NCI-H2107 treated with DMSO at 0.1 percent for 48 hours (cell line): Measurements from ENCODE around the gene DNER.
A peak's percentile ranks its signal among the peaks of the same experiment; 100 is the strongest.
"Not testable (repeated sequence)": the region's sequence is repeated elsewhere in the genome, so short reads cannot be mapped to it uniquely, and the experiment has no call there.

ENCODE experiments used
- DNase-seq: peaks from one replicate; lab custom pipeline; 2025; ENCODE audit not compliant: unreplicated experiment; lab: John Stamatoyannopoulos, UW

Gene DNER

DNA sequence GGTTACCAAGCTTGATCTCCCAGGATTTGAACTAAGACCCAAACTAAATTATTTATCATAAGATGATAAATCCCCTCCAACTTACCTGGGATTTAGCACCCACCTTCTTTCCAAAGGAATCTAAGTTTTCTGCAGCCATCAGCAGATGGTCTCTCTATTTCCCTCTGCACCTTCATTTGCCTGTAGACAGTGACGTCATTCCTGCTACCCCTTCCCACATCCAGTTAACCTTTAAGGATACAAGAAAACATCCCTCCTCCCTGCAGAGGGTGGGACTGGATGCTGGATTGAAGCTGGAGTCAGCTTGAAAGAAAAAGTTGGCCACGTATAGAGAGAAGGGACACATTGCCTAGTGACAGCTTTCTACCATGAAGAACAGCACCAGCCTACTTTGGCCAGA lies 3.7 kb upstream of the DNER start:
- DNase-seq: no peak

- DNase-seq: peak; percentile 70
Observed at GRCh38 chr2:229715895-229716507, 1.6 kb upstream of the DNER start.

DNA sequence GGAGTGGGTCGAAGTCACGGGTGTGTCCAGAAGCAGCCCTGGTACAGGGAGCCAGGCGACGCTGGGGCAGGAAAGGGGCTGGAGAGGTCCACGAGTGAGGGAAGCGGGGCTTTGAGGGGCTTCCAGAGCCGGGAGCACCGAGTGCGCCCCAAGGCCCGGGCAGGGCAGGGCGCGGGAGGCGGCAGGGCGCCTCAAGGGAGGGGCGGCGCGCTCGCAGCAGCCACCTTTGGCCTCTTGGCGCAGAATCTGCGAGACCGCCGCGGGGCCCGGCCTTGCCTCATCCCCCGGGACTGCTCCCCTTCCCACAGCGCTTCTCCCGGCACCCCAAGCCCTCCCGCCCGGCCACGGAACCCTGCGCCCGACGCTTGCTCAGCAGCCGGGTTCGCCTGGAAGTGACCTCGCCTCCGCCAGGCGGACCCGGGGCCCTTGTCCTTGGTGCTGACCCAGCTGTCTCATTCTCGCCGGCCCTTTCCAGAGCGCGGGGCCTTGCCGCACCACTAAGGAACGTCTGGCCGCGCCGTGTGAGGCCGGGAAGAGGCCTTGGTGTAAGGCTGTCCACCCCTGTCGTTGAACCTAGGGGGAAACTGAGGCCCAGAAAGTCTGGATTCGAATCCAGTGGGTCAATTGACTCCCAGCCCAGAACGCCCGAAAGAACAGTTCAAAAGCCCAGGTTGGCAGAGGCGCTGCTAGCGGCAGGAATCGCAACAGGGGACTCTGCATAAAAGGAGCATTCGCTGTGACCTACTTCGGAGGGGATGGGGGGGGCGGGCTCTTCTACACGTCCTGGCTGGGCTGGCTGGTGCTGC lies 584 bp upstream of the DNER start:
- DNase-seq: peak; percentile 34

DNA sequence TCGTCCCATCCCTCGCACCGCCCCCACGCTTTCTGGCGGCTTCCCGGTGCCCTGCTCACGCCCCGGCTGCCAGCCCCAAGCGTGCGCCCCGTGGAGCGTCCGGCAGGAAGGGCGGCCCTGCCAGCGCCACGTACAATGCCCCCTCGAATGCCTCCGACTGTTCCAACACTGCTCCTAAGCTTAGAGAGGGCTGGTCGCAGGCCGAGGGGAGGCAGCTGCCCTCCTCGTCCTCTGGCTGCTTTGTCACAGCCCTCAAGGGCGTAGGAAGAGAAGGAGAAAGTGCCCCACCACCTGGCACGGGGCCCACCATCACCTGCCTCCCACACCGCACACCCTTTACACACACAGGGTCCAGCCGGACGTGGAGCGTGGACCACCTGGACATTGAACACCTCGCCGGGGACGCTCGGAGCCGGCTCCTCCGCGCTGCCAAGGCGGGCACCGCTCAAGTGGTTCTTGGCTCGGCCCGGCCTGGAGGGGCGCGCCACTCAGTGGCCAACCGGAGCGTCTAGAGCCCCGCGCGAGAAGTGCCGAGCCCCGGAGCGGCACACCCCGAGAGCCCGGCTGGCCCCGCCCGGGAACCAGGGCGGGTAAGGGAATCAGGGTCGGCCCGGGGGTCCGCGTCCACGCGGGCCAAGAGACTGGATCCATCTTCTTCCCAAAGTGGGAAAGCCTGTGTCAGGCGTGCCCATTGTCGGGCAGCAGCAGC lies 830 bp downstream of the DNER start:
- DNase-seq: no peak

DNA sequence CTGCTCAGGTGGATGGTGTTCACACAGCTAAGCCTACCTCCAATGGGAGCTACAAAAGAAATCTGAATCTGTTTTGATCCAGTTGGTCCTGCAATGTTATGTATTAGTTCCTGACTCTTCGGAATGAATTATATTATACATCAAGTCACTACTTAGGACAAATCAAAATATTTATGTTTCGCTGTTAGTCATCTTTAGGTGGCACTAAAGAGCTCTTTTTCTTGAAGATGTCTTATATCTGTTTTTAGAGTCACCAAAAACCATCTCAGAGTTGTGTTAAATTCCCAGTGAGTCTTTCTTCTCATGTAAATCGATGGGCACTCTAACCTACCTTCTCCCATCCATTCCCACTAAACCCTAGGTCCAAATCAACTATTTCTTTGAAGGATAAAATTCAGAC lies 2.2 kb downstream of the DNER start:
- DNase-seq: no peak

- no peak for DNase-seq
Observed at GRCh38 chr2:229708335-229708734, 6.0 kb downstream of the DNER start.

- no peak for DNase-seq
Observed at GRCh38 chr2:229703909-229704630, 10.3 kb downstream of the DNER start.

DNA sequence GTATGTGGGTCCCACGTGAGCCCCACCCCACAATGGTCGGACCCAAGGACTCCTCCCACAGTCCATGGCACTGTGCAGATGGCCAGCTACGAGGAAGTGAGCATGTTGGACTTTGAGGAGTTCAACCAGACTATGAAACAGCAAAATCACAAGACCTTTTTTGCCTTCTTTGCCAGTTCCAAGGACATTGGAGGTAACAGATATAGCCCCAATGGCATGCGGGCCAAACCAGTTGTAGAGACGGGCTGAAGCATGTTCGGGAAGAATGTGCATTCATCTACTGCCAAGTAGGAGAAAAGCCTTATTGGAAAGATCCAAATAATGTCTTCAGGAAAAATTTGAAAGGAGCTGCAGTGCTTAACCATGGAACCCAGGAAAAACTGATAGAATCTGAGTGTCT lies 12.6 kb downstream of the DNER start:
- DNase-seq: no peak

GRCh38 chr2:229701062-229701461 lies 13.3 kb downstream of the DNER start:
- DNase-seq: no peak

GRCh38 chr2:229695961-229696360 lies 18.4 kb downstream of the DNER start:
- no peak for DNase-seq

DNA sequence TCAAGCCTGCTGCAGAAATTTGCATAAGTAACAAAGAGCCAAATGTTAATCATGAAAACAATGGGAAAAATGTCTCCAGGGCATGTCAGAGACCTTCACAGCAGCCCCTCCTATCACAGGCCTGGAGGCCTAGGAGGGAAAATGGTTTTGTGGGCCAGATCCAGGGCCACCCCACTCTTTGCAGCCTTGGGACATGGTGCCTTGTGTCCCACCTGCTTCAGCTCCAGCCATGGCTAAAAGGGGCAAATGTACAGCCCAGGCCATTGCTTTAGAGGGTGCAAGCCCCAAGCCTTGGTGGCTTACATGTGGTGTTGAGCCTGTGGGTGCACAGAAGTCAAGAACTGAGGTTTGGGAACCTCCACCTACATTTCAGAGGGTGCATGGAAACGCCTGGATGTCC lies 20.5 kb downstream of the DNER start:
- DNase-seq: not testable (repeated sequence)

DNA sequence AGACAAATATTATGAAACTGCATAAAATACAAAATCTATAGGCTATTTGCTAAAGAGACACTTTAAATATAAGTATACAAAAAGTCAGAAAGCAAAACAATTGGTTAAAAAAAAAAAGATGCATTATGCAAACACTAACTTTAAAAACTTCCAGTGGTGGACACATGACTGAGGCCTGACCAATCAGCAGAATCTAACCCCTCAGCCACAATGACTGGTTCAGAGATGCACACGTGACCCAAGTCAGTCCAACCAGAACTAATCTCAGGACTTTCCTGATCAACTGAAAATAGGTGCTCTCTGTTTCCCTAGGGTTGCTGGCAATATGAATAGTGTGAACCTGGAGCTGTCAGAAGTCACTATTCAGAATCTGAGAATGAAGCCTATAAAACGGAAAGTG lies 22.7 kb downstream of the DNER start:
- no peak for DNase-seq

DNA sequence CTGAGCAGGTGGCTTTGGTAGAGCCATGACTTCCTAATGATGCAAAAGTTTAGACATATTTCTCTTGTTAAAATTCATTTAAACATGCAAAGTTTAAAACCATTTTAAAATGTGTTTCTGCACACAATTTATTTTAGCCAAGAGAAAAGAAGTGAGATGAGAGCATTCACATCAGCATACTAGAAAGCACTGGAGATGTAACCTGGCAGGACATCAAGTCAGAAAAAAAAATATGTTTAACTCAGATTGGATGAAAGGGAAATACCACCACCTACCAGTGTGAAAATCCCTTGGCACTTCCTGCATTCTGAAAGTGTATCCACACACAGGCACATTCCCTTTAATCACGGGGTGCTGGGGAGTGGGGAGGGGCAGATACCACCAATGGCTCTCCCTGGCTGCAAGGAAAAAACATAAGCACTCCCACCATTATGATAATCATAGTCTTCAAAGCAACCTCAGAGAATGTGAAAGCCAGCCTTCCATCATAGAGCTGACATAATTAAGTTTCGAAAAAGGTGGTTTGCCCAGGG lies 25.0 kb downstream of the DNER start:
- DNase-seq: no peak

DNA sequence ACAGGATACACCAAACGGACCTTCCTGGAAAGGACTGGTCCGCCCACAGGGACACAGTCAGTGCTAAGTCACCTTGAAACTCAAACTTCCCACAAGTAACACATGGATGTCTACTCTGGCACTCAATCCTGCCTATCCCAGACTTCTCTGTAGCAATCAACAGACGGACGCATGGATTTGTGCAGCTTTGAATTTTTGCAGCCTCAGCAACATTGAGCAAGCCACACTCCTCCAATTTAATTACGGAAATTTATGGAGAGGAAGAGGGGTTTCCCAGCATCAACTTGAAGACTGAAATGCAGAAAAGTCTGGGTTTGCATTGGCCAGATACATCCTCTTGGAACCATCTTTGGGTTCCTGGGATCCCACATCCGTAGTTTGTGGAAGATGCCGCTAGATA lies 26.2 kb downstream of the DNER start:
- DNase-seq: no peak

- no peak for DNase-seq
Observed at GRCh38 chr2:229686122-229686919, 28.0 kb downstream of the DNER start.

DNA sequence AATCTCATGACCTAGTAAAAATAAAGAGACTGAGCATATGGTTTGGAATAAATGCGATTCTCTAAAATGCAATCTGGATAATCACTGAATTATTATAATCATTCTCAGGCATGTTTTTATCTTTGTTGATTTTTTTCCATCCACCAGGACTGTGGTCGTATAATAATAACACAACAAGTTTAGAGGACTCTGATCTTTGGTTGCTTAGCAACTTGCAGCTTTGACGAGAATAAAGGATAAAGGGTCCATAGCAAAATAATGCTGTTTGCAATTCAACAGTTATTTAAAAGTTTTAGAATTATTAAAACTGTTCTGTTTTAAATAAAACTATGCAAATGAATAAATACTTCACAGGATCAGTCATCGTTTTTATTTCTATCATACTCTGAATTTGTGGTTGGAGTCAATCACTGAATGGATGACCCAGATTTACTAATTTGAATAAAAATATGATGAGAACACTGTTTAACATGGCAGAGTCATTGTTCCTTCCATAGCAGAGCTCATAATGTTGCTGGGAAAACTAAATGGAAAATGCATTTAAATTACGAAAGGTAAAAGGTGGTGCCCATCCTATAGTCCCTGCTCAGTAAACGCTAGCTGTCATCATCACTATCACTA lies 29.3 kb downstream of the DNER start:
- DNase-seq: no peak

- DNase-seq: no peak
Observed at GRCh38 chr2:229679393-229680125, 34.8 kb downstream of the DNER start.

- no peak for DNase-seq
Observed at GRCh38 chr2:229675569-229675968, 38.8 kb downstream of the DNER start.

DNA sequence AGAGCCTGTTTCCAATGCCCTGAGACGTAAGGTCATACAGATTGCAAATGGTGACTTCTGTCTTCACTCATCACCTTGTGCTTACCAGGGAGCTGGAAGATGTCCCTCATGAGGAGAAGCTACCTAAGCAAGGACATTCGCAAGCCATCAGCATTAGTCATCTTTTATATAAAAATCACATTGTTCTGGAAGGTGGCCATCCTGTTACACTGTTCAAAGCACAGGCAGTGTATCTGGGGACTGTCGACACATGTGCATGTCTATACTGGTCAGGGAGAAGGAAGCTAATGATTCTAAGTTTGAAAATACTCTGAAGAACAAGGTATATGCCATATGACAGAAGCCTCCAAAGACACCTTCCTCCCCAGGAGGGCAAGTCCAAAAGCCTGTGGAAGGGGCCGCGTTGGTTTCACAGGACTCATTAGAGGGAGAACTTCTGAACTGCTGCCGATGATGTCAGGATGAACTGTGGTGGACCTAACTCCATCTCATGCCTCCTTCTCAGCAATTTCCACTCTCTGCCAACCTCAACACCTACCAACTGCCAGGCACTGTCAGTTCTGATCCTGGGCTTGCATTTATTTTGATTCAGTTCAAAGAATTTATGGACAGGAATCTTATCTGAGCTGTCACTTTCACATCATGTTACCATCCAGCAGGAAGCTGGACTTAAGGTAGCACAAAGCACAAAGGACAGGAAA lies 39.4 kb downstream of the DNER start:
- no peak for DNase-seq
